ENCODE results near the gene CUZD1. TPM values are rescaled to one million over a fixed set of nuclear protein-coding genes. Genes with fewer than 3 reads are reported as not detected.

The CUZD1 gene
- total RNA-seq, 1 experiment from 2014 or later = 3.5 TPM

DNA sequence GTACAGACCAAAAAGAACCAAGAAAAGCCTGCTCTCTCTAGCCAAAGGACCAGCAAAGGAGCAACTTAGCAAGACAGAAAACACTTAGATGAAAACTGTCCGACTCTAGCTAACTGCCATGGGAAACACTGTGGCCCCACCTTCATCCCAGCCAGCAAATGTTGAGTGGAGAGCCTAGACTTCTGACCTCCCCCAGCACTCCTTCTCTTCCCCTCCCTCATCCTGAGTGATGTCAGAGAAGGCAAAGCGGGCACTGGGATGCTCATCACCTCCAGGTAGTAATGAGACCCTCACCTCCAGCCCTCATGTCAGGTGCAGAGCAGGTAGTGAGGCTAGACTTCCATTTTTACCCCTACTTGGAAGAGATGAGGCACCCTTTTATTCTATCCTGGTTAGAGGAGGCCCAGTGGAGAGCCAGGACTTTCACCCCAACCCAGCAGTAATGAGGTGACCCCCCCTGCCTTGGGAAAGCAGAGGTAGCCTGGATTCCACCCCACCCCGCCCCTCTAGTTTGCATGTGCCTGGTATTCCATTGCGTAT is 16.9 kb downstream of the CUZD1 start:
- Mint-ChIP-seq H3K36me3 (peaks cover 3% of the 10 kb centered on the region), H3K4me3 (no peak overlapping the region), H3K4me1 (0 out of 2 replicates have a peak, but pooled peaks cover 3% of the 10 kb centered on the region), H3K9me3 (no peaks in the 10 kb centered on the region), H3K27me3 (ENCODE audit: low read depth) (no peaks in the 10 kb centered on the region), H3K27ac (no peak overlapping the region)
- CTCF ChIA-PET = interaction anchor here (1.2 kb wide), 1 partner anchor 152 kb away, joined by 3 read pairs; the partner anchor contains the start of gene PSTK
- POLR2A ChIA-PET = no interaction called here
- DNase-seq (ENCODE audit: low spot score) (no peak), ATAC-seq (no peak)
- no peak for TF ChIP-seq GRHL2 (CRISPR knock-in tag; IDR thresholded peaks at IDR 0.05; ENCODE audit: insufficient replicate concordance, severe bottlenecking)
- TF ChIP-seq, protein P1, sequence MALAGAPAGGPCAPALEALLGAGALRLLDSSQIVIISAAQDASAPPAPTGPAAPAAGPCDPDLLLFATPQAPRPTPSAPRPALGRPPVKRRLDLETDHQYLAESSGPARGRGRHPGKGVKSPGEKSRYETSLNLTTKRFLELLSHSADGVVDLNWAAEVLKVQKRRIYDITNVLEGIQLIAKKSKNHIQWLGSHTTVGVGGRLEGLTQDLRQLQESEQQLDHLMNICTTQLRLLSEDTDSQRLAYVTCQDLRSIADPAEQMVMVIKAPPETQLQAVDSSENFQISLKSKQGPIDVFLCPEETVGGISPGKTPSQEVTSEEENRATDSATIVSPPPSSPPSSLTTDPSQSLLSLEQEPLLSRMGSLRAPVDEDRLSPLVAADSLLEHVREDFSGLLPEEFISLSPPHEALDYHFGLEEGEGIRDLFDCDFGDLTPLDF (CRISPR knock-in tag; IDR thresholded peaks at IDR 0.05) = no peak
- no peak for TF ChIP-seq IRF2 (CRISPR knock-in tag; IDR thresholded peaks at IDR 0.05; ENCODE audit: borderline replicate concordance, low read depth)
- TF ChIP-seq ZNF671 (CRISPR knock-in tag; IDR thresholded peaks at IDR 0.05) = no peak
- TF ChIP-seq, protein P2, sequence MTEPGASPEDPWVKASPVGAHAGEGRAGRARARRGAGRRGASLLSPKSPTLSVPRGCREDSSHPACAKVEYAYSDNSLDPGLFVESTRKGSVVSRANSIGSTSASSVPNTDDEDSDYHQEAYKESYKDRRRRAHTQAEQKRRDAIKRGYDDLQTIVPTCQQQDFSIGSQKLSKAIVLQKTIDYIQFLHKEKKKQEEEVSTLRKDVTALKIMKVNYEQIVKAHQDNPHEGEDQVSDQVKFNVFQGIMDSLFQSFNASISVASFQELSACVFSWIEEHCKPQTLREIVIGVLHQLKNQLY (CRISPR knock-in tag; IDR thresholded peaks at IDR 0.05) = no peak
- TF ChIP-seq, protein P3, sequence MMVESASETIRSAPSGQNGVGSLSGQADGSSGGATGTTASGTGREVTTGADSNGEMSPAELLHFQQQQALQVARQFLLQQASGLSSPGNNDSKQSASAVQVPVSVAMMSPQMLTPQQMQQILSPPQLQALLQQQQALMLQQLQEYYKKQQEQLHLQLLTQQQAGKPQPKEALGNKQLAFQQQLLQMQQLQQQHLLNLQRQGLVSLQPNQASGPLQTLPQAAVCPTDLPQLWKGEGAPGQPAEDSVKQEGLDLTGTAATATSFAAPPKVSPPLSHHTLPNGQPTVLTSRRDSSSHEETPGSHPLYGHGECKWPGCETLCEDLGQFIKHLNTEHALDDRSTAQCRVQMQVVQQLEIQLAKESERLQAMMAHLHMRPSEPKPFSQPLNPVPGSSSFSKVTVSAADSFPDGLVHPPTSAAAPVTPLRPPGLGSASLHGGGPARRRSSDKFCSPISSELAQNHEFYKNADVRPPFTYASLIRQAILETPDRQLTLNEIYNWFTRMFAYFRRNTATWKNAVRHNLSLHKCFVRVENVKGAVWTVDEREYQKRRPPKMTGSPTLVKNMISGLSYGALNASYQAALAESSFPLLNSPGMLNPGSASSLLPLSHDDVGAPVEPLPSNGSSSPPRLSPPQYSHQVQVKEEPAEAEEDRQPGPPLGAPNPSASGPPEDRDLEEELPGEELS (CRISPR knock-in tag; IDR thresholded peaks at IDR 0.05) = no peak
- TF ChIP-seq ATF2 (CRISPR knock-in tag; IDR thresholded peaks at IDR 0.05; ENCODE audit: borderline replicate concordance, low read depth) = no peak
- TF ChIP-seq CREB1 (CRISPR knock-in tag; IDR thresholded peaks at IDR 0.05) = no peak
- TF ChIP-seq, protein P4, sequence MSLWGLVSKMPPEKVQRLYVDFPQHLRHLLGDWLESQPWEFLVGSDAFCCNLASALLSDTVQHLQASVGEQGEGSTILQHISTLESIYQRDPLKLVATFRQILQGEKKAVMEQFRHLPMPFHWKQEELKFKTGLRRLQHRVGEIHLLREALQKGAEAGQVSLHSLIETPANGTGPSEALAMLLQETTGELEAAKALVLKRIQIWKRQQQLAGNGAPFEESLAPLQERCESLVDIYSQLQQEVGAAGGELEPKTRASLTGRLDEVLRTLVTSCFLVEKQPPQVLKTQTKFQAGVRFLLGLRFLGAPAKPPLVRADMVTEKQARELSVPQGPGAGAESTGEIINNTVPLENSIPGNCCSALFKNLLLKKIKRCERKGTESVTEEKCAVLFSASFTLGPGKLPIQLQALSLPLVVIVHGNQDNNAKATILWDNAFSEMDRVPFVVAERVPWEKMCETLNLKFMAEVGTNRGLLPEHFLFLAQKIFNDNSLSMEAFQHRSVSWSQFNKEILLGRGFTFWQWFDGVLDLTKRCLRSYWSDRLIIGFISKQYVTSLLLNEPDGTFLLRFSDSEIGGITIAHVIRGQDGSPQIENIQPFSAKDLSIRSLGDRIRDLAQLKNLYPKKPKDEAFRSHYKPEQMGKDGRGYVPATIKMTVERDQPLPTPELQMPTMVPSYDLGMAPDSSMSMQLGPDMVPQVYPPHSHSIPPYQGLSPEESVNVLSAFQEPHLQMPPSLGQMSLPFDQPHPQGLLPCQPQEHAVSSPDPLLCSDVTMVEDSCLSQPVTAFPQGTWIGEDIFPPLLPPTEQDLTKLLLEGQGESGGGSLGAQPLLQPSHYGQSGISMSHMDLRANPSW (CRISPR knock-in tag; conservative IDR thresholded peaks at IDR 0.05; ENCODE audit: low read depth) = no peak
- TF ChIP-seq ZMAT4 (CRISPR knock-in tag; IDR thresholded peaks at IDR 0.05) = no peak
- TF ChIP-seq RORB (CRISPR knock-in tag; IDR thresholded peaks at IDR 0.05) = no peak

DNA sequence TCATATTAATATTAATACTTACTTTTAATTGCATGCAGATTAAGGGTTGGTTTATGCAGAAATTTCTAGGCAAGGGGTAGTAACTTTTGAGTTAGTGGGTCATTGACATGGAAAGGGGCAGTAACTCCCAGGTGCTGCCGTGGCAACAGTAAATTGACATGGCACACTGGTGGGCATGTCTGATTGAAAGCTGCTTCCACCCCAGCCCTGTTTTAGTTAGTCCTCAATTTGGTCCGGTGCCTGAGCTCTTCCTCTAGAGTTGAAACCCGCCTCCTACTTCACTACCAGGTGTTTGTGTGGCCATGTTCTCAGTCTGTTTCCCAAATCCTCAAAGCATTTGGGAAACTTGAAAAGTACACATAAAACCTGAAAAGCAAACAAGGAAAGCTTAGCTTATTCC is 18.4 kb downstream of the CUZD1 start:
- CTCF ChIA-PET = no interaction called here
- H3K4me3 Mint-ChIP-seq = no peak overlapping the region
- no peak for DNase-seq (ENCODE audit: low spot score)
- H3K36me3 Mint-ChIP-seq = no peaks in the 10 kb centered on the region
- 0 out of 2 replicates have a peak, but pooled peaks cover 3% of the 10 kb centered on the region for H3K4me1 Mint-ChIP-seq
- TF ChIP-seq GTF2I (CRISPR knock-in tag; conservative IDR thresholded peaks at IDR 0.05) (no peak), GRHL2 (CRISPR knock-in tag; IDR thresholded peaks at IDR 0.05; ENCODE audit: insufficient replicate concordance, severe bottlenecking) (no peak), CREM (CRISPR knock-in tag; IDR thresholded peaks at IDR 0.05) (no peak), FOXK1 (CRISPR knock-in tag; IDR thresholded peaks at IDR 0.05) (no peak)
- TF ChIP-seq, protein P5, sequence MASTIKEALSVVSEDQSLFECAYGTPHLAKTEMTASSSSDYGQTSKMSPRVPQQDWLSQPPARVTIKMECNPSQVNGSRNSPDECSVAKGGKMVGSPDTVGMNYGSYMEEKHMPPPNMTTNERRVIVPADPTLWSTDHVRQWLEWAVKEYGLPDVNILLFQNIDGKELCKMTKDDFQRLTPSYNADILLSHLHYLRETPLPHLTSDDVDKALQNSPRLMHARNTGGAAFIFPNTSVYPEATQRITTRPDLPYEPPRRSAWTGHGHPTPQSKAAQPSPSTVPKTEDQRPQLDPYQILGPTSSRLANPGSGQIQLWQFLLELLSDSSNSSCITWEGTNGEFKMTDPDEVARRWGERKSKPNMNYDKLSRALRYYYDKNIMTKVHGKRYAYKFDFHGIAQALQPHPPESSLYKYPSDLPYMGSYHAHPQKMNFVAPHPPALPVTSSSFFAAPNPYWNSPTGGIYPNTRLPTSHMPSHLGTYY (CRISPR knock-in tag; IDR thresholded peaks at IDR 0.05) = no peak
- POLR2A ChIA-PET = no interaction called here
- no peaks in the 10 kb centered on the region for H3K9me3 Mint-ChIP-seq
- ATAC-seq = no peak
- no peak overlapping the region for H3K27ac Mint-ChIP-seq
- no peaks in the 10 kb centered on the region for H3K27me3 Mint-ChIP-seq (ENCODE audit: low read depth)

Data from WTC11 (cell line).